Keratinocyte (primary cell): ENCODE measurements around the gene NFATC4.

Experiments used
- CTCF ChIP-seq, 3 experiments: IDR thresholded peaks in 1 of 3; conservative IDR thresholded peaks in 1 of 3; optimal IDR thresholded peaks in 1 of 3; 2 replicates in 2 of 3; 3 replicates in 1 of 3; pipeline versions ENCODE3 to v1.5.1; 2011; ENCODE audit warnings: low read length in 3 of 3, mild to moderate bottlenecking in 3 of 3, moderate library complexity in 2 of 3, control low read depth in 1 of 3, inconsistent platforms in 1 of 3; ENCODE audit not compliant: insufficient read depth in 2 of 3; ENCODE audit errors: extremely low read depth in 1 of 3
- EZH2 ChIP-seq: IDR thresholded peaks from one replicate; pipeline ENCODE4 v1.6.1; 2012; ENCODE audit warnings: inconsistent platforms, mild to moderate bottlenecking, low read length, moderate library complexity

GRCh38 chr14:24414077-24414476 lies 46.1 kb downstream of the NFATC4 start:
- TF ChIP-seq CTCF (optimal IDR thresholded peaks at IDR 0.05 in 1 of 3, IDR thresholded peaks at IDR 0.05 in 1 of 3, conservative IDR thresholded peaks at IDR 0.05 in 1 of 3; ENCODE audit: extremely low read depth in 1 of 3, insufficient read depth in 2 of 3, low read length in 3 of 3) (no peak), EZH2 (no peak)
